Panc1 (cell line): ENCODE data around the gene CDKL1.

Experiments
- CTCF ChIP-seq: fragments of 450-650 bp; IDR thresholded peaks from 2 replicates; pipeline ENCODE4 v1.5.1; 2017; ENCODE audit warnings: mild to moderate bottlenecking
- POLR2AphosphoS5 ChIP-seq: IDR thresholded peaks from 2 replicates; pipeline ENCODE4 v1.6.1; 2012; ENCODE audit warnings: mild to moderate bottlenecking, low read depth, low read length, moderate library complexity
- REST ChIP-seq, 2 experiments: IDR thresholded peaks; 2 replicates each; pipeline ENCODE4 v1.6.1; 2011 to 2012; ENCODE audit warnings: low read depth in 2 of 2, control low read depth in 1 of 2, low read length in 1 of 2, mild to moderate bottlenecking in 1 of 2, moderate library complexity in 1 of 2; ENCODE audit not compliant: insufficient read depth in 1 of 2
- SIN3A ChIP-seq: IDR thresholded peaks from 2 replicates; pipeline ENCODE4 v1.6.1; 2012; ENCODE audit warnings: low read depth, mild to moderate bottlenecking, low read length, moderate library complexity, borderline replicate concordance; ENCODE audit not compliant: insufficient read depth
- TCF7L2 ChIP-seq: IDR thresholded peaks from 2 replicates; pipeline ENCODE4 v1.6.1; 2011; ENCODE audit warnings: mild to moderate bottlenecking, low read depth, low read length, inconsistent platforms

GRCh38 chr14:50319721-50320120 lies 77.0 kb downstream of the CDKL1 start:
- TF ChIP-seq SIN3A, result no peak
- no peak for TF ChIP-seq CTCF
- TF ChIP-seq REST (IDR thresholded peaks at IDR 0.05; ENCODE audit: insufficient read depth in 1 of 2, low read depth in 2 of 2, low read length in 1 of 2), result no peak
- TF ChIP-seq POLR2AphosphoS5, result no peak
- no peak for TF ChIP-seq TCF7L2
